GM18873 (cell line): ENCODE measurements around the gene CABP7.

Source experiments
- ATAC-seq: cut with Tn5 transposase; IDR thresholded peaks from one replicate; pipeline ENCODE4 v1.9.1; 2021; ENCODE audit warnings: mild to moderate bottlenecking, moderate library complexity, moderate number of reproducible peaks; ENCODE audit not compliant: unreplicated experiment, low FRiP score

CABP7 gene

DNA sequence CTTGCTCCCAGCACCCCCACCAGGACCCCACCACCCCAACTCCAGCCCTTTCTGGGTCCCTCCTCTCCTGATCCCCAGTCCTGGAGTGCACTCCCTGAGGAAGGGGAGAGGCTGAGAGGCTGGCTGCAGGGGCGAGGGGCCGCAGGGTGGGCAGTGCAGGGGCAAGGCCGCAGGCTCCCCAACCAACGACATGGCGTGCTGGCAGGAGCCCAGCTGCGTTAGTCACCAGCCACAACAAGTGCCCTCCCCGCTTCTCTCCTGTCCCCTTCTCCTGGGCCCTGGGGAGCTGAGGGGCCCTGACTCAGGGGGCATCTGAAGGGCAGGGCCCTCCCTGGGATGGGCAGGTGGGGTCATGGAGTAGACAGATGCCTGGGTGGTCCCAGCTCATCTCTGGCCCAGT lies 2.3 kb downstream of the CABP7 start:
- no peak for ATAC-seq

DNA sequence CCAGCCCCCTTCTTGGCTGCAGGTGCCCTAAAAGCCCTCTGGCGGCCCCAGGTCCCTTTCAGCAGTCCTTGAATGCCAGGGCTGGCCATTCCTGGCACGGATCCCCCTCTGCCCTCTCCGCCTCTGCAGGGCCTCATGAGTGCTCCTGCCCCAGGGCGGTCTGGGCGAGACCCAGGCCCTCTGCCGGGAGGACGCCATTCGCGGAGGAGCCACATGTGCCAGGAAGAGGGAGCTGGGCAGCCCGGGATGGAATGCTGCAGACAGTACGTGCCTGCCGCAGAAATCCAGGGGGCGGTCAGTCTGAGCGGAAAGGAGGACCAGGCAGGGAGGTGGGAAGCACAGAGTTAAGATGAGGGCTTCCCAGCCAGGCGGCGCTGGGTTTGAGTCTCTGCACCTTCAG lies 2.8 kb downstream of the CABP7 start:
- no peak for ATAC-seq

DNA sequence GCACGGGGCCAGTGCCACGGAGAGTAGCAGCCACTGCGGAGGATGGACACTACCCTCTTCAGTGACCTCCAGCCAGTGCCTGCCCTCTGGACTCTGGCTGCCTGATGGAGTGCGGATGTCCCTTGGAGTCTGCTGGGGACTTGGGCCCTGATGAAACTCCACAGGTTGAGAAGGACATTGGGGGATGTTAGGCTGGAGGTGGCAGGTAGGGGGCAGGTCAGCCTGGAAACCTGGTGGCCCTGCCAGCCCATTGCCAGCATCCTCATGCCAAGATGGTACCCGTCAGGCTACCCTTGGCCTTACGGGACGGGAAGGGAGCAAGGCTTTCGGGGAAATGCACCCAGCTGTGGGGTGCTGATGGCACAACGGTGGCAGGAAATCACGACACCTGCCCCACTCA lies 4.0 kb downstream of the CABP7 start:
- no peak for ATAC-seq

DNA sequence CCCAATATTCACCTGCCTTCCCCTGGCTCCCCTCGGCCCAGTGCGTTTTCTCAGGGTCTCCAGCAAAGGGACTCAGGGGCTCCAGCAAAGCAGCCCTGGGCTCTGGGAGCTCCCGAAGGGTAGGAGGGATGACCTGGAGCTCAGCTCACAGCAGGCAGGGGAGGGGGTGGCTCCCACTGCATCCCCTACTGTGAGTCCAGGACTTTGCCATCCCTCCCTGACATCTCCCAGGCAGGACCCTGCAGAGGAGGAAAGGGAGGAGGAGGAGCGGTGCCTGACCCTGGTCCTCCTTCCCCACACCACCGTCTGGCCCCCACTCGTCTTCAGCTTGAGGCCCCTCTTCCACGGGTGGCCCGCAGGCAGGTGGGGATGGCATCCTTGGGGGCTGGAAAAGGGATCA lies 5.0 kb downstream of the CABP7 start:
- no peak for ATAC-seq

DNA sequence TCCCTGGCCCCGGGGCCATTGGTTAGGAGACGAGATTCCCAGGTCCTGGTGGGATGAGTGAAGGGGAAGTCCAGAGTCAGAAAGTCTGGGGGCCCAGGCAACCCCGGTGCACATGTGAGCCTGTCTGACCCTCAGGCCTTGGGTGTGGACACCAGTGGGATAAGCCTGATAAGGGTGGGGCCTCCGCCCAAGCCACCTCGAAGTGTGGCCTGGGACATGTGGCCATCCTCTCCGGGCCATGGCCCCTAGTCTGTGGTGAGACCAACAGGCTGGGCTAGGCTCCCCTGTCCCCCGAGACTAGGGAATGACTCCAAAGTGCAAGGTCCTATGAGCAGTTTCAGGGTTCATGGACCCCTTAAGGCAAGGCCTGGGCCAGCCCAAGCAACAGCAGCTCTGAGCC lies 6.3 kb downstream of the CABP7 start:
- ATAC-seq = no peak

DNA sequence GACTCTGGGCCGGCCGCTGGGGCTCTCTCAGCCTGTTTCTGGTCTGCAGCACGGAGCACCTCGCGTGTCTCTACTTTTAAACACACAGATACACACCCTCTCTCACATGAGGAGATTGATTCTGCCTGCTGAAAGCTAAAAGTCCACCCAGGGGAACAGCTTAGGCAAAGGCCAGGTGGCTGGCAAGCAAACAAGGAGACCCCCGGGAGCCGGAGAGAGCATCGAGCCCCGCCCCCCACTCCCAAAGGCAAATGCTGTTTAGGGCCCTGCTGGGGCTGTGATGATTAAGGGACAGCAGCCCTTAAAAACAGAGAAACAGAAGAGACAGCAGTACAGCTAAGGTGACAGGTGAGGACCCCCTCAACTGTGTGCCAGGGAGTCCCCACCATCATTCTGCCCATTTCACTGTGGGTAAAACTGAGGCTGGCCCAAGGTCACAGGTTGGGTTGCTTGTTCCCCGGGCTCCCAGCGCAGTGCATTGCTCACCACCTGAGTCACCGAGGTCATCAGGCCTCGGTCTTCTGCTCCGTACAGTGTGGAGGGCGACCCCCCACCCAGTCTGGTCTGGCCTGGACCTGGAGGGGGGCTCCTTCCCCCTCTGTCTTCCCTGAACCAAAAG lies 6.8 kb downstream of the CABP7 start:
- ATAC-seq = no peak

DNA sequence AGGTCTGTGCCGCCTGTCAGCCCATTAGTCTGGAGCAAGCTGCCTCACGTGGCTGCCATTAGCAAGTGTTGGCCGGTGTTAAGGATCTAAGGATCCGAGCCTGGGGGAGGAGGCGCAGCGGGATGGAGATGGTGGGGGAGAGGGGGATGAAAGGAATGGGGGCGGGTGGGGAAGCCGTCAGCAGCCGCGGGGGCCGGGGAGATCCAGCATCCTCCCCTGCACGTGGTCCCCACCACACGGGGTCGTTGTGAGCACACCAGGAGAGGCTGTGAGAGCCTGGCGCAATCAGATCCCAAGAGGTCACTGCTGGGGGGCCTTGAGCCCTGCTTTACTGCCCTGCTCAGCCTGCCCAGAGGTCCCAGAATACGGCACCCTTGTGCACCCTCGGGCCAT lies 7.3 kb downstream of the CABP7 start:
- ATAC-seq = no peak

DNA sequence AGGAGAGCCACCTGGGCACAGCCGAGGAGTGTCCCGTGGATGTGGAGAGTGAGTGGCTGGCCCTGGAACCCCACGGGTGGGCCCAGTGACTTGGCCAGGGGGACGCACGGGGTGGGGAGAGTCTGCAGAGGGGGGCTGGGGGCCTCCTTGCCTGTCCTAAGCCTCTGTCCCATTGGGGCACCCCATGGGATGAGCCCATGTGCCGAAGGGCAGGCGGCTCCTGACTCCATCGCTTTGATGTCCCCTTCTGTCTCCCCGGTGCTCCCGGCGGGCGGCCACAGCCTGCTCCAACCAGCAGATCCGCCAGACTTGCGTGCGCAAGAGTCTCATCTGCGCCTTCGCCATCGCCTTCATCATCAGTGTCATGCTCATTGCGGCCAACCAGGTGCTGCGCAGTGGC lies 9.4 kb downstream of the CABP7 start:
- ATAC-seq = no peak

DNA sequence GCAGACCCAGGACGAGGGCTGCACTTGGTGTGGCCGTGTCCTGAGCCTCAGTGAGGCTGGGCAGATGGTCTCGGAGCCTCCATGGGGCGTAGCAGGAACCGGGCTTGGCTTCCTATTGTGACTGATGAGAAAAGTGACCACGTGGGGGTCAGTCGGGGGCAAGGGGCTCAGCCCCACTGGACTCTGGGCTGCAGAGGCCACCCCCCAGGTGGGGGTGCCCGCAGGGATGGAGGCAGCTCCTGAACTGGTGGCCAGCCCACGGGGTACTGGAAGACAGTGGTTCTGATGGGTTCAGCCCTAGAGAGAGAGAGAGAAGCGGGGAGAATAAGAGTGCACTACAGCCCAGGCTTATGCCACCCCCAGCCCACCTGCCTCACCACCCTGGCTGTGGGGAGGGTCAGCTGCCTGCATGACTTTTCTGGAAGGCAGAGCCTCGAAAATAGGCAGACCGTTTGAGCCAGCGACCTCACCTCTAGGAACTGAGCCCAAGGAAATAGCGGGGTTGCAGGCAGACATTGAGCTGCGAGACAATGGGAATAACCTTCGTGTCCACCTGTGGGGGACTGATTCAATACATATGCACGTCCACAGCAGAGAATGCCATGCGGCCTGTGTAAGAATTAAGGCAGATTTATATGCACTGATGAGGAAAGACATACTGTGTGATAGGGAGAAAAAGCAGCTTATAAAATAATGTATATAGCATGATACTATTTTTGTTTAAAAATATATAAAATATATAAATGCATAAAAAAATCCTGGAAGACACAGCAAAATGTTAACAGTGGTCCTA lies 11.5 kb downstream of the CABP7 start:
- no peak for ATAC-seq

DNA sequence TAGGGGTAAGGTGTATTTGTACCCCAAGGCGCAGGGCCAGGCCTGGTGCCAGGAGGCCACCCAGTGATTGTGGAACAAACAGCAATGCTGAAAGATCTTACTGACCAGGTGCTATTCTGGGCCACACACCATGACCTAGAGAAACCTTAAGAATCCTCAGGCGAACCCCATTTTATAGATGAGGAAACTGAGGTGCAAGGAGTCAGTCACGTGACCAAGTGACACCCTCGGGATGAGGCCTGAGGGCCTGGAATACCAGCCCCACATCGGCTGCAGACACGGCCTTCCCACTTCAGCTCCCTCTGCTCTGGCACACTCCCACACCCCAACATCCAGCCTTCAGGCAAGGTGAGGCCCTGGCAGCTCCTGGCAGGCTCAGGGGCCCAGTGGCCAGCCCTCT lies 13.1 kb downstream of the CABP7 start:
- ATAC-seq = no peak

DNA sequence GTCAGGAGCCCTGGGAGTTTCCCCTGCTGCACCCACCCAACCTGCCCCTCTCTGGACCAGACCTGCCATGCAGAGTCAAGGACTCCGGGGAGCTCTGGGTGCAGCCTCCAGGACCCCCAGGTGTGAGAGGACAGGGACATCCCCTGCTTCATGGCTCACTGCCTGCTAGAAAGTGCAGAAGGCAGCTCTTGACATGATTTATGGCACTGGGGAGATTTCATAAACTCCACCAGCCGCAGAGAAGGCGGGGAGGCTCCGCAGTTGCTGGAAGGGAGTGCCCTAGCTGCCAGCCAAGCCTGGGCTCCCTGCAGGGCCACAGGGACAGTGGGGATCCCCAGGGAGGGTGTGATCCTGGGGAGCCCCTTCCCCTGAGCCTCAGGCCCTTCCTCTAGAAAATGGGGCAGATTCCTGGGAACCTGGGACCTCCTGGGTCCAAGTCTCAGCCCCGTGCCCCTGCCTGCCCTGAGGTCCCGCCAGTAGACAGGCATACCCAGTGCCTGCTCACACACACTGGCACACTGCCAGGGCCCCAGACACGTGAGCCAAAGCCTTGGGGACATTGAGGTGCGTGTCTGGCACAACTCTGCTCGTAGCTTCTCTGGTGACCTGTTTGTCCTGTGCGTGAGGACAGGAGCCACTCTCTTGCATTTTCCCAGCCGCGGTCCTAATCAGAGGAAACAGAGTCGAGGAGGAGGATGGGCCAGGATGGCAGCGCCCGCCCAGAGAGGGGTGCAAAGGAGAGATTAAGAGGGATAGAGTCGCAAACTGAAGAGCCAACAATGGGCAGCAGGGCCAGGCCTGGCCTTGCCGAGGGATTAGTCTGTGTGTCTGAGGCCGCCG lies 13.8 kb downstream of the CABP7 start:
- ATAC-seq = no peak

DNA sequence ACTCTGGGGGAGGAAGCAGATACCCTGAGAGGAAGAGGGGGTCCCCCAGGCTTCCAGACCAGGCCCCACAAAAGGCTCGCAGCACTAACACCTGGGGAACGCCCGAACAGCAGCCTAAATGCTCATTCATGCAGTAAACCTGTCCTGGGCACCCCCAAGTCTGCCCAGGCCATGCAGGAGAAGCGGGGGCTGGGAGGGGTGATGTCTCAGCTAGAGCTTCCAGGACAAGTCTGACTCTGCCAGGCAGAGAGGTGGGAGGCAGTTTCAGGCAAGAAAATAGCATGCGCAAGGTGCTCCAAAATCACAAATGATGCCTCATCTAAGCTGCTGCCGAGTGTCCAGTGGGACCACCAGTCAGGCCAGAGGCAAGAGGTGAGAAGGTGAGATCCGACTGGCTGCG lies 14.6 kb downstream of the CABP7 start:
- ATAC-seq = no peak

DNA sequence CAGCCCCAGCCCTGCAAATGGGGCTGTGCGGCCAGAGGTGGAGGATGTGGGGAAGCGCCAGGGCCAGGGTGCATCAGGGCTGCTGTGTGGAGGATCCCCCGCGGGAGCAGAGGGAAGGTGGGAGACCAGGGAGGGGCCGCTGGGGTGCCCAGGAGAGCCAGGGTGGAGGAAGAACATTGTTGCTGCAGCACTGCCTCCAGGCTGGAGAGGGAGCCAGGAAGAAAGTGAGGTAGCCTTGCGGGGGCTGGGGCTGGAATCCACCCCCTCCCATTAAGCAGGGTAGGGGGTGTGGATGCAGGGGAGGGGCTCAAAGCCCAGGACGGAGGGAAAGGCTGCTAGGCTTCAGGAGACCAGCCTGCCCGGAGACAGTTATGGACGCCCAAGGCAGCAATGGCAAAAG lies 15.0 kb downstream of the CABP7 start:
- no peak for ATAC-seq

DNA sequence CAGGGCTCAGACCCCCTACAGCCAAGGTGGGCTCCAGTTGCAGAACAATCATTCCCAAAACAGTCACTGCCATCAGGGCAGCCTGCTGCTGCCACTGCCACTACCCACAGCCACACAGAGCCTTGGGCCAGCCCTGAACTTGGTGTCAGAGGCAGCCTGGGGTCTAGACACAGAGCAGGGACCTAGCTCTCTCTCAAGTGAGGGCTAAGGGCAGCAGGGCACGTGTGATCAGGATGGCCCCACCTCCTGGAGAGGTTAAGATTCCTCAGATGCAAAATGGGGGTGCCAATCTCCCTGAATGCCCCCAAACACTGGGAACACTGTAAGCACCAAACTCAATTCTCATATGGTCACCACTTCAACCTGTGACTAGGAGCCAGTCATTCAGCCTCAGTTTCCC lies 15.6 kb downstream of the CABP7 start:
- no peak for ATAC-seq

DNA sequence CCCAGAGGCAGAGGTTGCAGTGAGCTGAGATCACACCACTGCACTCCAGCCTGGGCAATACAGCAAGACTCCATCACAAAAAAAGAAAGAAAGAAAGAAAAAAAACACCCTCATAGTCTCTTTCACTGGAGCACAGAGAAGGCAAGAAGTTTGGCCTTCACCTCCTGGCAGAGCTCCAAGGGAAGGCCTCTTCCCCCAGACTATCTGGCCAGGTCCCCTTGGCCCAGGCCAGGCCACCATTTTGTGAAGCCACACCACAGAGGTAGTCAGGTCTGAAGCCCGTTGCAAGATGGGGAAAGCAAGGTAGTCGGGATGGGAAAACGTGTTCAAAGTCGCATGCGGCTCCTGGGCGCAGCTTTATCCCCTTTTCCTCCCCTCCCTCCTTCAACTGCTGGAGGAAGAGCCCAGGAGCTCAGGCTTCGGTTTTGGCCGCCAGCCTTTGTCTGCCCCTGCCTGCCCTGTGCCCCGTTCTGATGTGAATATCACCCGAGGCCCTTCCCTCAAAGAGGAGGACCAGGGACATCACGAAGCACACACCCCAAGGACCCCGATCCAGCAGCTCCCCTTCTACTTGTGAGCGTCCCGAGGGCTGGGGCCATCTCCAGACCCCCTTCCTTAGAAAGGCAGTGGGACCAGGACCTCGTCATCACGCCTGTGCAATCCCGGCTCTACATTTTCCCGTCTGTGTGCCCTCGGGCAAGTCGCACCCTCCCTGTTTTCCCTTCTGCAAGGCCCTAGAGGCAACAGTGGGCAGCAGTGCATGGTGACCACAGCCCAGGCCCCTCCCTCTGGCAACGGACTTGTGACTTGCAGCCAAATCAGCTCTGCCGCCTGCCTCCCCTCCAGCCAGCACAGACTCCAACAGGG lies 17.7 kb downstream of the CABP7 start:
- no peak for ATAC-seq

DNA sequence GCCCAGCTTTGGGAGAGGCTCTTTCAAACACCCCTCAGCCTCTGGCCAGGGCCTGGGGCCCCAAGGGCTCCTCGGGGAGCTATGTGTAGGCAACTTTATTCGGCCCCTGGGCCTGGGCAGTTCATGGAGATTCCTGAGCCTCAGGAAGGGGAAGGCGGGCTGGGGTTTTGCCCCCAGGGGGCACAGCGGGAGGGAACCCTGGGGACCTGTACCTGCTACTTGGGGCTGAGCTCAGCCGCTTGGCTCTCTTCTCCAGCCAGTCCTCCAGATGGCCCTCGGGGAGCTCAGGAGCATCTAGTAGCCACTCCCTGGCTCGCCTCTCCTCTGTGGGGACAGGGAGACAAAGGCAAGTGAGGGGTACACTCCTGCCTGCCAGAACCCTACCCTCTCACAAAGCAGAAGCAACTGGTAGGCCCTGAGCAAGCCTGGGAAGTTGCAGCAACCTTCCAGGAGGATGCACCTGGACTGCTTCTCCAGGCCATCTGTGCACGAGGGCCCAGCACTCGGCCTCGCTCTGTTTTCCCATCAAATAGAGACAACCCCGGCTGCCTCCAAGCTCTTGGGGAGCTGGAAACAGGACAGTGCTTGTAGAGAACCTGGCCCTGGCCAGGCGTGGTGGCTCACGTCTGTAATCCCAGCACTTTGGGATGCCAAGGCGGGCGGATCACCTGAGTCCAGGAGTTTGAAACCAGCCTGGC lies 18.5 kb downstream of the CABP7 start:
- ATAC-seq = no peak

DNA sequence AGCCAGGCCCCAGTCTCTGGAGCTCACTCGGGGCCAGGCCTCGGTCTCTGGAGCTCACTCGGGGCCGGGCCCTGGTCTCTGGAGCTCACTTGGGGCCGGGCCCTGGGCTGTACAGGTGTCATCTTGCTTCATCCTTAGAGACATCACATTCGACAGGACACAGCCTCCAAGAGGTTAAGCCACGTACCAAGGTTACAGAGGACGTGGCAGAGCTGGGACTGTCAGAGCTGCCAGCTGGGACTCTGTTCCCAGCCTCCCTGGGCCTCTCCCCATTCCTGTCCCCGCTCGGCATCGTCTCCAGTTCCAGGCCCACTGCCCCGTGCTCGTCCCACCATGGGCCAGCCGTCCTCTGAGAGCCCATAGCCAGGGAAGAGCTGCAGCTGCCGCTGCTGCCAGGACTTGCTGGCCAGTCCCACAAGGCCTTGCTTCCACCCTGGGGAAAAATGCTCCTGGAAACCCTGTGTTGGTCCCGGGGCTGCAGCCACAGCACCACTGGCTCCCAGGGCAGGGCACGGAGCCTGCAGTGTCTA lies 19.6 kb downstream of the CABP7 start:
- no peak for ATAC-seq

DNA sequence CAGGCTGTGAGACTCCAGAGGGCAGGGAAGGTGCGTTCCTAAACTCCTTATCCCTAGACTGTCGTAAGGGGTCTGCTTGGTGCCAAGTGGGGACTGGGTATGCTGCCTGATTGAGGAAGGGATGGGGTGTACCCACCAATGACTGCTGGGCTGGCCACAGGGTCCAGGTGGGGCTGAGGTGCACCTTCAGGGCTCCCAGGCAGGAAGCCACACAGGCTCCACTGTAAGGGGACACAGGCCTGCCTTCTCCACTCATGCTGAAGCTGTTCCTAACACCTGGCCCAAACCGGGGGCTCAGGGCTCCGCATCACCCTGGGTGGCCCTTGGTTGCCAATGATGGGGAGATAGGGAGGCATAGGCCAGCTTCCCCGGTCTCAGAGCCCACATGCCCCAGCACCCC lies 20.4 kb downstream of the CABP7 start:
- ATAC-seq = no peak

DNA sequence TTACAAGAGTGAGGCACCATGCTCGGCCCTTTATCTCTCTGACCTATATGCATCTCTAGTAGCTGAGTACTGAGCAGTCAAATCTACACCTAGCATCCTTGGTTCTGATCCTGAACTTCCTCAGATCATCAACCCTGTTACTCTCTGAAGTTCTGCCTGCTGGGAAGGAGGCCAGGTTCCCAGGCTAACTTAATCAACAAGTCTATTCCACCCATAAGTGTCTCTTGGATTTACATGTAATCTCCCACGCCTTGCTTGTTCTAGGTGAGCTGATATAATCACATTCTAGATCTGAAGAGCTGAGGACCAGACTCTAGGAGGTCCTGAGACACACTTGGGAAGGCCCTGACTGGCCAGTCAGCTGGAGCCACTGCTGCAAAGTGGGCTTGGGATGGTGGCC lies 22.1 kb downstream of the CABP7 start:
- no peak for ATAC-seq

DNA sequence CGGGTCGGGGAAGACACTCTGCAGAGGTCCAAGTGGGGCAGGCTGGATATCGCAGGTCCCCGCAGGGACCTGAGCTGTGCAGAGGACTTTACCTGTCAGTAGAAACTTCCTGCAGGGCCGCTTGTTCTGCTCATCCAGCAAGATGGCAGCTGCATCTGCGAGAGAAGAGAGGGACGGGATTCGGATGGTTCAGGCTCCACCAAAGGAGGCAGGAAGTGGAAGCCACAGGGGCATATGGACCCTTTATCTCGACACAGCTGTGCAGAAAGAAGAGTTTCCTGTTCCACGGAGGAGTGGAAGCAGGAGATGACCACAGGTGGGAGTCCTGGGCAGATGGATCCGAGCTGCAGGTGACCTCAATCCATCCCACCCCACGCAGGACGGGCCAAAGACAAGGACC lies 22.5 kb downstream of the CABP7 start:
- no peak for ATAC-seq
